ENCODE data around the gene PACRG. TPM values are rescaled to one million over a fixed set of nuclear protein-coding genes. Genes with fewer than 3 reads are reported as not detected.

PACRG gene
- total and polyA plus RNA-seq, 2 of the 4 experiments (the other 2 are of a cell fraction) = not detected

GRCh38 chr6:163336961-163337360 lies 609.2 kb downstream of the PACRG start:
- Histone ChIP-seq H3K4me2 (ENCODE audit: low read depth, low read length) (no peak overlapping the region), H4K5ac (ENCODE audit: low read depth, low read length) (no peak overlapping the region), H3K27me3 (ENCODE audit: control insufficient read depth, insufficient read depth, low read length) (no peaks in the 10 kb centered on the region), H3K23ac (ENCODE audit: low read depth, low read length) (no peak overlapping the region), H3K4ac (ENCODE audit: low read depth, low read length) (no peak overlapping the region), H3K79me1 (ENCODE audit: low read depth in 1 of 2, low read length in 2 of 2) (no peaks in the 10 kb centered on the region), H4K91ac (ENCODE audit: insufficient read depth, low read depth, low read length) (no peak overlapping the region), H3K4me3 (ENCODE audit: insufficient read depth, low read depth, low read length) (no peak overlapping the region), H2BK15ac (ENCODE audit: low read depth, low read length) (no peak overlapping the region), H3K9me3 (ENCODE audit: control insufficient read depth, insufficient read depth, low read length) (no peaks in the 10 kb centered on the region), H2AFZ (replicated peaks; ENCODE audit: low read length, poor library complexity) (no peak overlapping the region), H3K9me1 (ENCODE audit: insufficient read depth, low read length) (no peaks in the 10 kb centered on the region), H3K27ac (ENCODE audit: insufficient read depth, low read length) (no peak overlapping the region), H3K56ac (ENCODE audit: extremely low read depth, insufficient read depth, low read length) (no peak overlapping the region), H3K36me3 (ENCODE audit: control insufficient read depth, insufficient read depth, low read length) (no peaks in the 10 kb centered on the region), H3K14ac (replicated peaks; ENCODE audit: low read depth, low read length) (no peak overlapping the region), H2BK5ac (ENCODE audit: low read depth, low read length, poor library complexity, severe bottlenecking) (no peak overlapping the region), H2BK20ac (ENCODE audit: low read depth, low read length) (no peak overlapping the region), H3K18ac (ENCODE audit: low read depth, low read length) (no peak overlapping the region), H2AK9ac (replicated peaks; ENCODE audit: low read depth, low read length, poor library complexity) (no peak overlapping the region), H2BK120ac (ENCODE audit: low read depth, low read length) (no peak overlapping the region), H4K20me1 (ENCODE audit: insufficient read depth, low read length) (no peaks in the 10 kb centered on the region), H3K4me1 (ENCODE audit: control insufficient read depth, insufficient read depth, low read length) (no peaks in the 10 kb centered on the region), H3K9ac (ENCODE audit: low read depth, low read length) (no peak overlapping the region), H4K8ac (ENCODE audit: low read depth in 2 of 2, low read length in 2 of 2) (no peak overlapping the region), H2AK5ac (ENCODE audit: low read depth, low read length) (no peak overlapping the region)
- ChIA-PET POLR2A (ENCODE audit: unreplicated experiment) (no interaction called here), CTCF (no interaction called here)
- in situ Hi-C loops (cut with MboI; ENCODE audit: low sequenced_read_pairs) (no loop called here), dilution Hi-C loops (cut with HindIII; ENCODE audit: low sequenced_read_pairs, unreplicated experiment) (no loop called here), intact Hi-C loops (cut with micrococcal nuclease) (no loop called here)
- ATAC-seq (ENCODE audit: low read depth) (no peak), DNase-seq (no peak)
- WGBS, 2 experiments (ENCODE audit: extremely low coverage in 2 of 2, insufficient read length in 1 of 2) = 93% methylated on average over 5 of the region's 12 CpGs; no CpG with 5 or more reads in 1 of the 2 experiments
- TF ChIP-seq CTCF (conservative IDR thresholded peaks at IDR 0.05; ENCODE audit: low read depth, low read length) = no peak
- TF ChIP-seq USF2 (IDR thresholded peaks at IDR 0.05; ENCODE audit: low read depth, low read length) = no peak
- TF ChIP-seq CEBPB (IDR thresholded peaks at IDR 0.05; ENCODE audit: low read depth, low read length) = no peak
- TF ChIP-seq MXI1 (IDR thresholded peaks at IDR 0.05; ENCODE audit: borderline replicate concordance, low read depth, low read length) = no peak
- TF ChIP-seq MAZ (IDR thresholded peaks at IDR 0.05; ENCODE audit: borderline replicate concordance, low read depth, low read length) = no peak
- TF ChIP-seq MAFK (IDR thresholded peaks at IDR 0.05; ENCODE audit: low read depth, low read length) = no peak
- no peak for TF ChIP-seq ELK1 (IDR thresholded peaks at IDR 0.05; ENCODE audit: borderline replicate concordance, low read depth, low read length)
- no peak for TF ChIP-seq RFX5 (IDR thresholded peaks at IDR 0.05; ENCODE audit: low read depth, low read length)
- no peak for TF ChIP-seq FOS (IDR thresholded peaks at IDR 0.05; ENCODE audit: low read depth, low read length)
- TF ChIP-seq RCOR1 (IDR thresholded peaks at IDR 0.05; ENCODE audit: insufficient replicate concordance, low read length) = no peak
- no peak for TF ChIP-seq BHLHE40 (IDR thresholded peaks at IDR 0.05; ENCODE audit: low read depth, low read length)
- no peak for TF ChIP-seq SMC3 (IDR thresholded peaks at IDR 0.05; ENCODE audit: low read depth, low read length)
- no peak for TF ChIP-seq POLR2A (IDR thresholded peaks at IDR 0.05; ENCODE audit: low read depth, low read length)
- no peak for TF ChIP-seq RAD21 (IDR thresholded peaks at IDR 0.05; ENCODE audit: low read length)
- no peak for TF ChIP-seq CHD1 (IDR thresholded peaks at IDR 0.05; ENCODE audit: low read depth, low read length)
- no peak for TF ChIP-seq NFE2L2 (IDR thresholded peaks at IDR 0.05; ENCODE audit: low read depth, low read length)
- no TSS peak for BruUV-seq (replicated peaks)
